Jurkat, Clone E6-1 (cell line): ENCODE measurements around the gene SMARCAD1.
"Not testable (repeated sequence)": the region's sequence is repeated elsewhere in the genome, so short reads cannot be mapped to it uniquely, and the experiment has no call there.

ENCODE experiments used
- DNase-seq: peaks from one replicate; pipeline ENCODE4 v3.0.0-alpha.2; 2011; ENCODE audit warnings: low read depth, low spot score
- H3K4me3 ChIP-seq: 2 replicates; pipeline ENCODE4 v1.5.1; 2011; ENCODE audit warnings: mild to moderate bottlenecking, low read length, control low read depth, moderate library complexity

Gene SMARCAD1

GRCh38 chr4:94336303-94336702, 128.6 kb downstream of the SMARCAD1 start:
- H3K4me3 ChIP-seq = no peak overlapping the region
- DNase-seq = no peak

GRCh38 chr4:94336791-94337190, 129.1 kb downstream of the SMARCAD1 start:
- not testable (repeated sequence) for DNase-seq, H3K4me3 ChIP-seq

DNA sequence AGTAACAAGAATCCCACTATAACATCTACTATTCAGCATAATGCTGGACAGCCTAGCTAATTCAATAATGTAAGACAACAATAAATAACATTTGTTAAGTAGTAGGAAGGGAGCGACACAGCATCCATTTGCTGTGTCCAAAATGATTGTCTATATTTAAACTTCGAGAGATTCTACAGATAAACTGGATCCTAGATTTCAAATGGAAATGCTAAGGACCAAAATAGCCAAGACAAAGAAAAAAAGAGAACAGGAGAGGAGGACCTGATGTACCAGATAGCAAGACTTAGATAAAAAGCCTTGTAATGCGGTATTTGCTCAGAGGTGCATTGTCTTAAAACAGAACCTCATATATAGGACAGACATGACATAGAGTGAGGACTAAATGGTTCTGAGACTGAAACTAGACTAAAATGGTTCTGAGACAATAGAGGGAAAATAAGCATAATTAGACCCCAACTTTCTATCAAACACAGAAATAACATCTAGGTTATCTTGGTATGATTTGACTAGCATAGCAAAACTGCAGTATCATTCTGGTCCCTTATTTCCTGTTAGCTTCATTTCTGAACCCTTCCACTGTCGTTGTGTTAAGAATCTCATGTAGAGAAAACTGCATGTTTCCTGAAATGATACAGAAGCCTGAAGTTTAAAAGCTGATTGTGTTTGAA, 131.2 kb downstream of the SMARCAD1 start:
- DNase-seq = peak; percentile 68

GRCh38 chr4:94339779-94340178, 132.1 kb downstream of the SMARCAD1 start:
- DNase-seq = no peak
- no peak overlapping the region for H3K4me3 ChIP-seq

More for the DNA sequence above, 131.2 kb downstream of the SMARCAD1 start:
- no peak overlapping the region for H3K4me3 ChIP-seq
